ENCODE measurements around the gene SLC17A5. TPM values are rescaled to one million over a fixed set of nuclear protein-coding genes. Genes with fewer than 3 reads are reported as not detected.

The SLC17A5 gene
- total and polyA plus RNA-seq, 9 of the 15 experiments (the other 6 are each of a cell fraction or from before 2014, with no cell fraction given) = 1.3 to 7.2 (median 3.4) TPM

- TF ChIP-seq AFF1 (IDR thresholded peaks at IDR 0.05; ENCODE audit: low read depth in 1 of 2, partially characterized antibody in 2 of 2) (peak in 1 of 2 experiments; percentile 40), DLX4 (CRISPR knock-in tag; IDR thresholded peaks at IDR 0.05) (no peak), MED1 (CRISPR knock-in tag; IDR thresholded peaks at IDR 0.05; ENCODE audit: borderline replicate concordance) (no peak), CAMTA2 (CRISPR knock-in tag; conservative IDR thresholded peaks at IDR 0.05) (no peak), RBM25 (IDR thresholded peaks at IDR 0.05; ENCODE audit: low read depth, low read length, severe bottlenecking) (no peak), ZNF766 (CRISPR knock-in tag; conservative IDR thresholded peaks at IDR 0.05) (0 out of 2 replicates have a peak, but pooled peaks have one; percentile 17), MEIS2 (IDR thresholded peaks at IDR 0.05; ENCODE audit: partially characterized antibody) (peak; percentile 26), MCM5 (IDR thresholded peaks at IDR 0.05; ENCODE audit: low read depth) (no peak), MGA (IDR thresholded peaks at IDR 0.05) (peak; percentile 46; the same call in 1 of the 2 replicates), TRIM24 (IDR thresholded peaks at IDR 0.05) (peak; percentile 12 to 76; a peak in 3 of 4 replicates), NCOA1 (IDR thresholded peaks at IDR 0.05; ENCODE audit: low read depth) (0 out of 2 replicates have a peak, but pooled peaks have one; percentile 18)
These were observed 68.0 kb downstream of the SLC17A5 start (continued) for GRCh38 chr6:73585566-73586415.

All from K562 (cell line).